Activated T-cell treated with anti-CD3 and anti-CD28 coated beads, Interleukin-2, amount 50 U/mL, for 4 hours (primary cell): ENCODE data around the gene TIGD3. TPM values are rescaled to one million over a fixed set of nuclear protein-coding genes. Genes with fewer than 3 reads are reported as not detected.

ENCODE experiments used
- total RNA-seq, 3 donors: library from RNA; stranded (reverse); gene quantifications; one replicate each; pipeline ENCODE4 v1.2.1, GENCODE V29; 2021

TIGD3 gene
- total RNA-seq, 3 donors from 2014 or later: 0.46 to 0.66 (median 0.50) TPM

Other genes with a start within 250 kb of the TIGD3 start
- 10 to 100 TPM; 18.4 to 19.4 (median 18.7) TPM for gene TM7SF2, start 242.9 kb upstream of the TIGD3 start, total RNA-seq
- gene ZNHIT2, start 237.1 kb upstream of the TIGD3 start, total RNA-seq: 10 to 100 TPM; 25.9 to 28.1 (median 26.2) TPM
- 1,000 to 10,000 TPM; 1,673 to 1,831 (median 1,724) TPM for gene FAU, start 232.6 kb upstream of the TIGD3 start, total RNA-seq
- 100 to 1,000 TPM; 102 to 110 (median 104) TPM for gene MRPL49, start 232.4 kb upstream of the TIGD3 start, total RNA-seq
- 10 to 100 TPM; 36.8 to 51.5 (median 47.2) TPM for gene SYVN1, start 220.2 kb upstream of the TIGD3 start, total RNA-seq
- not detected for gene SPDYC, start 184.5 kb upstream of the TIGD3 start, total RNA-seq
- gene CAPN1, start 172.8 kb upstream of the TIGD3 start, total RNA-seq: 10 to 100 TPM; 65.5 to 86.2 (median 81.9) TPM
- 10 to 100 TPM; 49.2 to 64.7 (median 57.6) TPM for gene POLA2, start 92.8 kb upstream of the TIGD3 start, total RNA-seq
- 1 to 10 TPM; 1.3 to 1.9 (median 1.6) TPM for gene CDC42EP2, start 39.9 kb upstream of the TIGD3 start, total RNA-seq
- gene DPF2, start 20.9 kb upstream of the TIGD3 start, total RNA-seq: 10 to 100 TPM; 56.7 to 59.1 (median 58.0) TPM
- gene SLC25A45, start 27.9 kb downstream of the TIGD3 start, total RNA-seq: 10 to 100 TPM in 1 of 3 donors, 1 to 10 TPM in 2; 7.0 to 11.1 (median 9.5) TPM
- 10 to 100 TPM; 43.0 to 49.2 (median 44.9) TPM for gene FRMD8, start 31.9 kb downstream of the TIGD3 start, total RNA-seq
- 100 to 1,000 TPM in 2 of 3 donors, 10 to 100 TPM in 1; 95.5 to 136 (median 123) TPM for gene NEAT1, start 68.0 kb downstream of the TIGD3 start, total RNA-seq
- gene MALAT1, start 144.3 kb downstream of the TIGD3 start, total RNA-seq: 1,000 to 10,000 TPM; 3,100 to 4,455 (median 3,753) TPM
- 10 to 100 TPM; 87.6 to 94.6 (median 94.3) TPM for gene SCYL1, start 170.3 kb downstream of the TIGD3 start, total RNA-seq
- gene LTBP3, start 203.6 kb downstream of the TIGD3 start, total RNA-seq: 10 to 100 TPM; 33.1 to 40.8 (median 40.1) TPM
- gene ZNRD2, start 215.7 kb downstream of the TIGD3 start, total RNA-seq: 100 to 1,000 TPM; 120 to 148 (median 136) TPM
- 10 to 100 TPM; 27.4 to 32.0 (median 28.6) TPM for gene FAM89B, start 217.8 kb downstream of the TIGD3 start, total RNA-seq
- gene EHBP1L1, start 221.3 kb downstream of the TIGD3 start, total RNA-seq: 10 to 100 TPM; 59.8 to 84.9 (median 80.1) TPM
- 1 to 10 TPM; 1.4 to 2.1 (median 1.4) TPM for gene KCNK7, start 241.0 kb downstream of the TIGD3 start, total RNA-seq